H9 (cell line): ENCODE measurements around the gene TP53. TPM values are rescaled to one million over a fixed set of nuclear protein-coding genes. Genes with fewer than 3 reads are reported as not detected.

Experiments
- DNase-seq: peaks from one replicate; pipeline ENCODE4 v3.0.0-alpha.2; 2017
- H2AFZ ChIP-seq: one replicate; pipeline ENCODE4 v1.6.1; 2013; ENCODE audit warnings: mild to moderate bottlenecking, low read length, control low read depth, moderate library complexity
- H2AK5ac ChIP-seq: 2 replicates; pipeline ENCODE4 v1.6.1; 2013; ENCODE audit warnings: low read length, control low read depth, mixed read lengths; ENCODE audit not compliant: insufficient read length
- H2BK120ac ChIP-seq: one replicate; pipeline ENCODE4 v1.6.1; 2013; ENCODE audit warnings: low read depth, mild to moderate bottlenecking, low read length, control low read depth, inconsistent platforms; ENCODE audit not compliant: poor library complexity, severe bottlenecking
- H2BK12ac ChIP-seq: 2 replicates; pipeline ENCODE4 v1.6.1; 2013; ENCODE audit warnings: low read length, control low read depth, mixed read lengths, low read depth; ENCODE audit not compliant: insufficient read length
- H2BK15ac ChIP-seq: 2 replicates; pipeline ENCODE4 v1.6.1; 2013; ENCODE audit warnings: low read depth, low read length, control low read depth
- H2BK20ac ChIP-seq: one replicate; pipeline ENCODE4 v1.6.1; 2013; ENCODE audit warnings: low read depth, mild to moderate bottlenecking, low read length, control low read depth, inconsistent platforms; ENCODE audit not compliant: poor library complexity, severe bottlenecking
- H2BK5ac ChIP-seq: 2 replicates; pipeline ENCODE4 v1.6.1; 2013; ENCODE audit warnings: low read length, control low read depth, mixed read lengths; ENCODE audit not compliant: insufficient read length
- H3K14ac ChIP-seq: 2 replicates; pipeline ENCODE4 v1.6.1; 2013; ENCODE audit warnings: low read length, control low read depth; ENCODE audit not compliant: insufficient read depth
- H3K18ac ChIP-seq: 2 replicates; pipeline ENCODE4 v1.6.1; 2013; ENCODE audit warnings: low read depth, mild to moderate bottlenecking, mixed read lengths, low read length, control low read depth; ENCODE audit not compliant: insufficient read length
- H3K23ac ChIP-seq: 2 replicates; pipeline ENCODE4 v1.6.1; 2013; ENCODE audit warnings: low read length, control low read depth, mixed read lengths, low read depth; ENCODE audit not compliant: insufficient read length
- H3K23me2 ChIP-seq: 2 replicates; pipeline ENCODE4 v1.6.1; 2013; ENCODE audit warnings: low read depth, mild to moderate bottlenecking, mixed read lengths, low read length, control low read depth; ENCODE audit not compliant: insufficient read length, poor library complexity, severe bottlenecking
- H3K27ac ChIP-seq: 2 replicates; pipeline ENCODE4 v1.5.1; 2013; ENCODE audit warnings: low read length, control low read depth, mixed read lengths, low read depth; ENCODE audit not compliant: insufficient read length
- H3K27me3 ChIP-seq: 2 replicates; pipeline ENCODE4 v1.6.1; 2013; ENCODE audit warnings: low read length, control low read depth, inconsistent platforms; ENCODE audit not compliant: insufficient read depth
- H3K4ac ChIP-seq: 2 replicates; pipeline ENCODE4 v1.6.1; 2013; ENCODE audit warnings: low read depth, mild to moderate bottlenecking, control low read depth, inconsistent platforms, low read length, moderate library complexity
- H3K4me1 ChIP-seq: 2 replicates; pipeline ENCODE4 v1.6.1; 2013; ENCODE audit warnings: low read length, control low read depth, inconsistent platforms; ENCODE audit not compliant: insufficient read depth
- H3K4me2 ChIP-seq: 2 replicates; pipeline ENCODE4 v1.6.1; 2013; ENCODE audit warnings: low read length, control low read depth, mixed read lengths; ENCODE audit not compliant: insufficient read length, insufficient read depth
- H3K56ac ChIP-seq: 2 replicates; pipeline ENCODE4 v1.6.1; 2013; ENCODE audit warnings: low read depth, mild to moderate bottlenecking, mixed read lengths, low read length, control low read depth; ENCODE audit not compliant: insufficient read length
- H3K79me1 ChIP-seq: 2 replicates; pipeline ENCODE4 v1.6.1; 2013; ENCODE audit warnings: low read depth, mild to moderate bottlenecking, moderate library complexity, low read length, control low read depth, inconsistent platforms; ENCODE audit not compliant: insufficient read depth, poor library complexity, severe bottlenecking
- H3K79me2 ChIP-seq: 2 replicates; pipeline ENCODE4 v1.6.1; 2013; ENCODE audit warnings: low read length, control low read depth, inconsistent platforms; ENCODE audit not compliant: insufficient read depth
- H3K9ac ChIP-seq: 2 replicates; pipeline ENCODE4 v1.6.1; 2013; ENCODE audit warnings: low read length, control low read depth, mixed read lengths; ENCODE audit not compliant: insufficient read length; ENCODE audit errors: extremely low read depth
- H3K9me3 ChIP-seq: one replicate; pipeline ENCODE4 v1.6.1; 2013; ENCODE audit warnings: low read depth, low read length, inconsistent platforms; ENCODE audit not compliant: control insufficient read depth
- H3T11ph ChIP-seq: one replicate; pipeline ENCODE4 v1.6.1; 2013; ENCODE audit warnings: mild to moderate bottlenecking, low read length, control low read depth, inconsistent platforms
- H4K20me1 ChIP-seq: one replicate; pipeline ENCODE4 v1.6.1; 2013; ENCODE audit not compliant: control insufficient read depth, insufficient read length, insufficient read depth
- H4K5ac ChIP-seq: 2 replicates; pipeline ENCODE4 v1.6.1; 2013; ENCODE audit warnings: low read depth, mild to moderate bottlenecking, mixed read lengths, low read length, control low read depth; ENCODE audit not compliant: insufficient read length
- H4K8ac ChIP-seq: replicated peaks from 2 replicates; pipeline ENCODE4 v1.6.1; 2013; ENCODE audit warnings: low read length, control low read depth, mixed read lengths, low read depth; ENCODE audit not compliant: insufficient read length
- H4K91ac ChIP-seq: 2 replicates; pipeline ENCODE4 v1.6.1; 2013; ENCODE audit warnings: low read depth, mild to moderate bottlenecking, moderate library complexity, mixed read lengths, low read length, control low read depth; ENCODE audit not compliant: insufficient read length
- H3K27ac Mint-ChIP-seq, 3 experiments: 2 replicates in 2 of 3; 3 replicates in 1 of 3; pipeline ENCODE4 v1.8.0; 2020 to 2021; ENCODE audit warnings: mixed read lengths in 3 of 3, mild to moderate bottlenecking in 1 of 3, moderate library complexity in 1 of 3
- H3K27me3 Mint-ChIP-seq: 2 replicates; pipeline ENCODE4 v1.8.0; 2021; ENCODE audit warnings: low read depth, mild to moderate bottlenecking, moderate library complexity, mixed read lengths
- H3K36me3 Mint-ChIP-seq, 3 experiments: 2 replicates in 2 of 3; 3 replicates in 1 of 3; pipeline ENCODE4 v1.8.0; 2020 to 2021; ENCODE audit warnings: low read depth in 3 of 3, mixed read lengths in 3 of 3; ENCODE audit not compliant: insufficient read depth in 1 of 3
- H3K4me1 Mint-ChIP-seq, 2 experiments: 2 replicates each; pipeline ENCODE4 v1.8.0; 2020; ENCODE audit warnings: mixed read lengths in 2 of 2
- H3K4me3 Mint-ChIP-seq, 2 experiments: 2 replicates in 1 of 2; 3 replicates in 1 of 2; pipeline ENCODE4 v1.8.0; 2020 to 2021; ENCODE audit warnings: mild to moderate bottlenecking in 2 of 2, mixed read lengths in 2 of 2, moderate library complexity in 1 of 2
- H3K9me3 Mint-ChIP-seq, 2 experiments: 2 replicates in 1 of 2; 3 replicates in 1 of 2; pipeline ENCODE4 v1.8.0; 2020; ENCODE audit warnings: mild to moderate bottlenecking in 2 of 2, mixed read lengths in 2 of 2, moderate library complexity in 1 of 2
- whole genome bisulfite sequencing: extraction: QIAGEN DNeasy Blood & Tissue Kit; methylation state at CpG from one replicate; pipeline ENCODE4 v1.1.7; 2013; ENCODE audit warnings: missing lambda C conversion rate, low lambda C conversion rate, mixed read lengths; ENCODE audit not compliant: insufficient read length; ENCODE audit errors: extremely low coverage; 5-methylcytosine and 5-hydroxymethylcytosine counted together
- total RNA-seq: library from RNA; stranded (reverse); gene quantifications from 2 replicates; pipeline ENCODE4 v1.2.1, GENCODE V29; 2021
- TF ChIP-seq, protein P1 (sequence below): fragments of 200-600 bp; sonication (generic); conservative IDR thresholded peaks from 3 replicates; pipeline ENCODE4 v1.8.0; 2021; ENCODE audit warnings: antibody characterized with exemption, mild to moderate bottlenecking

The TP53 gene
- total RNA-seq, 1 experiment from 2014 or later = 163 TPM

GRCh38 chr17:7707446-7707845, 20.2 kb upstream of the TP53 start:
- Mint-ChIP-seq H3K36me3 (peaks cover 0 to 9% (median 0%) of the 10 kb centered on the region in 3 experiments; a peak in 4 of 7 replicates), H3K4me1 (peaks cover 40 to 51% of the 10 kb centered on the region in 2 experiments), H3K4me3 (no peak overlapping the region; a peak in 1 of 5 replicates), H3K27ac (no peak overlapping the region; a peak in 1 of 7 replicates), H3K9me3 (no peaks in the 10 kb centered on the region), H3K27me3 (peaks cover 42% of the 10 kb centered on the region)
- H4K5ac ChIP-seq = no peak overlapping the region
- H2AFZ ChIP-seq = no peak overlapping the region
- no peak overlapping the region for H3K9ac ChIP-seq
- no CpG with 5 or more reads among the region's 9 CpGs for WGBS
- H4K91ac ChIP-seq = no peak overlapping the region
- H3K18ac ChIP-seq = no peak overlapping the region
- no peak overlapping the region for H3K4me2 ChIP-seq
- peak; percentile 59 for DNase-seq
- TF ChIP-seq, protein P1, sequence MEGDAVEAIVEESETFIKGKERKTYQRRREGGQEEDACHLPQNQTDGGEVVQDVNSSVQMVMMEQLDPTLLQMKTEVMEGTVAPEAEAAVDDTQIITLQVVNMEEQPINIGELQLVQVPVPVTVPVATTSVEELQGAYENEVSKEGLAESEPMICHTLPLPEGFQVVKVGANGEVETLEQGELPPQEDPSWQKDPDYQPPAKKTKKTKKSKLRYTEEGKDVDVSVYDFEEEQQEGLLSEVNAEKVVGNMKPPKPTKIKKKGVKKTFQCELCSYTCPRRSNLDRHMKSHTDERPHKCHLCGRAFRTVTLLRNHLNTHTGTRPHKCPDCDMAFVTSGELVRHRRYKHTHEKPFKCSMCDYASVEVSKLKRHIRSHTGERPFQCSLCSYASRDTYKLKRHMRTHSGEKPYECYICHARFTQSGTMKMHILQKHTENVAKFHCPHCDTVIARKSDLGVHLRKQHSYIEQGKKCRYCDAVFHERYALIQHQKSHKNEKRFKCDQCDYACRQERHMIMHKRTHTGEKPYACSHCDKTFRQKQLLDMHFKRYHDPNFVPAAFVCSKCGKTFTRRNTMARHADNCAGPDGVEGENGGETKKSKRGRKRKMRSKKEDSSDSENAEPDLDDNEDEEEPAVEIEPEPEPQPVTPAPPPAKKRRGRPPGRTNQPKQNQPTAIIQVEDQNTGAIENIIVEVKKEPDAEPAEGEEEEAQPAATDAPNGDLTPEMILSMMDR = no peak
- no peaks in the 10 kb centered on the region for H3K79me2 ChIP-seq
- no peak overlapping the region for H2BK5ac ChIP-seq
- H3K14ac ChIP-seq = no peak overlapping the region
- H3T11ph ChIP-seq = no peak overlapping the region
- H3K27ac ChIP-seq = no peak overlapping the region
- no peak overlapping the region for H2BK12ac ChIP-seq
- no peaks in the 10 kb centered on the region; the same call in 1 of the 2 replicates for H3K27me3 ChIP-seq
- H4K20me1 ChIP-seq = no peaks in the 10 kb centered on the region
- no peak overlapping the region for H3K4ac ChIP-seq
- no peak overlapping the region for H2BK15ac ChIP-seq
- no peak overlapping the region for H2BK20ac ChIP-seq
- no peaks in the 10 kb centered on the region for H3K79me1 ChIP-seq
- H3K9me3 ChIP-seq = no peaks in the 10 kb centered on the region
- no peak overlapping the region for H2AK5ac ChIP-seq
- no peak overlapping the region for H4K8ac ChIP-seq
- H3K4me1 ChIP-seq = peaks cover 3% of the 10 kb centered on the region
- no peak overlapping the region for H3K23ac ChIP-seq
- no peak overlapping the region for H2BK120ac ChIP-seq
- peaks cover 18% of the 10 kb centered on the region for H3K23me2 ChIP-seq
- no peak overlapping the region for H3K56ac ChIP-seq
